K562 (cell line): Measurements from ENCODE around the gene TRIM65. TPM values are rescaled to one million over a fixed set of nuclear protein-coding genes. Genes with fewer than 3 reads are reported as not detected.

Experiments
- ATAC-seq: fragments of 200-7000 bp; cut with Tn5 transposase; 3 replicates; pipeline ENCODE4 v1.9.1; 2020; ENCODE audit warnings: moderate library complexity
- BruUV-seq: library from RNA; stranded (reverse); fragments of 400-500 nt; replicated peaks from 2 replicates; lab custom pipeline; 2021; lab: Mats Ljungman, UMichigan
- CTCF ChIA-PET: fragments of 300-600 bp; formaldehyde crosslinking; extraction: SDS; loops from one replicate; lab custom pipeline; 2021; ENCODE audit warnings: low intra/inter-chr PET ratio; lab: Yijun Ruan, JAX
- POLR2A ChIA-PET: fragments of 300-600, 350-650 bp; sonication (Branson Sonifier 250); formaldehyde crosslinking; extraction: SDS; loops from one replicate; lab custom pipeline; 2021; ENCODE audit warnings: antibody characterized with exemption, inconsistent platforms; lab: Yijun Ruan, JAX
- DNase-seq, 4 experiments: peaks; one replicate each; pipeline versions ENCODE4 v3.0.0 to v3.0.0-alpha.2; 2011 to 2018; ENCODE audit warnings: low spot score in 3 of 4, mixed read lengths in 3 of 4; ENCODE audit errors: extremely low read depth in 1 of 4
- FAIRE-seq: peaks from 2 replicates; lab custom pipeline; 2011; peaks lifted over from hg19 to GRCh38; lab: Jason Lieb, UNC
- H2AFZ ChIP-seq: 2 replicates; pipeline ENCODE4 v1.6.0; 2011; ENCODE audit warnings: low read depth, low read length, control low read depth, inconsistent platforms
- H3K27ac ChIP-seq: fragments of 200-600 bp; 3 replicates; pipeline ENCODE4 v1.8.0; 2011; ENCODE audit warnings: low read depth, mild to moderate bottlenecking, control low read depth, inconsistent platforms, low read length, moderate library complexity, mixed read lengths; ENCODE audit errors: extremely low read depth
- H3K27me3 ChIP-seq, 2 experiments: fragments of 300-600 bp in 1 of 2; 2 replicates in 1 of 2; 3 replicates in 1 of 2; pipeline versions ENCODE4 v1.6.0 to v1.8.0; 2011; ENCODE audit warnings: inconsistent platforms in 2 of 2, low read length in 2 of 2, mild to moderate bottlenecking in 1 of 2, mixed read lengths in 1 of 2, moderate library complexity in 1 of 2; ENCODE audit not compliant: control insufficient read depth in 2 of 2, insufficient read depth in 2 of 2
- H3K36me3 ChIP-seq: fragments of 300-600 bp; 3 replicates; pipeline ENCODE4 v1.8.0; 2011; ENCODE audit warnings: mild to moderate bottlenecking, low read length, inconsistent platforms; ENCODE audit not compliant: control insufficient read depth, insufficient read depth
- H3K4me1 ChIP-seq, 2 experiments: fragments of 200-600 bp in 1 of 2; replicated peaks in 1 of 2; 2 replicates in 1 of 2; 3 replicates in 1 of 2; pipeline versions ENCODE4 v1.5.1 to v1.8.0; 2011; ENCODE audit warnings: inconsistent platforms in 2 of 2, low read length in 2 of 2, mild to moderate bottlenecking in 1 of 2, mixed read lengths in 1 of 2, moderate library complexity in 1 of 2; ENCODE audit not compliant: control insufficient read depth in 2 of 2, insufficient read depth in 2 of 2
- H3K4me2 ChIP-seq: 2 replicates; pipeline ENCODE4 v1.6.1; 2011; ENCODE audit warnings: low read length, control low read depth, inconsistent platforms, mixed read lengths; ENCODE audit not compliant: insufficient read depth
- H3K4me3 ChIP-seq: fragments of 200-600 bp; sonication (generic), shearing (Covaris generic); 2 replicates; pipeline ENCODE4 v1.5.1; 2016; ENCODE audit warnings: control low read depth, inconsistent platforms
- H3K79me2 ChIP-seq: fragments of 200-600 bp; 3 replicates; pipeline ENCODE4 v1.8.0; 2011; ENCODE audit warnings: low read length, inconsistent platforms; ENCODE audit not compliant: control insufficient read depth, insufficient read depth
- H3K9ac ChIP-seq, 2 experiments: 2 replicates each; pipeline versions ENCODE4 v1.6.0 to v1.6.1; 2011; ENCODE audit warnings: low read depth in 2 of 2, low read length in 2 of 2, control low read depth in 1 of 2, inconsistent platforms in 1 of 2, mild to moderate bottlenecking in 1 of 2, mixed read lengths in 1 of 2; ENCODE audit not compliant: insufficient read depth in 1 of 2
- H3K9me1 ChIP-seq: one replicate; pipeline ENCODE4 v1.6.0; 2011; ENCODE audit warnings: inconsistent platforms, mild to moderate bottlenecking, low read length, moderate library complexity; ENCODE audit not compliant: control insufficient read depth, insufficient read depth
- H3K9me3 ChIP-seq: replicated peaks from 2 replicates; pipeline ENCODE4 v1.5.1; 2011; ENCODE audit warnings: low read depth, low read length, inconsistent platforms; ENCODE audit not compliant: control insufficient read depth, insufficient read depth
- H4K20me1 ChIP-seq: replicated peaks from 2 replicates; pipeline ENCODE4 v1.6.1; 2011; ENCODE audit warnings: low read length, inconsistent platforms, mixed read lengths; ENCODE audit not compliant: control insufficient read depth, insufficient read depth
- ARID1B ChIP-seq: fragments of 450-650 bp; IDR thresholded peaks from 2 replicates; pipeline ENCODE4 v1.6.1; 2016; ENCODE audit warnings: antibody characterized with exemption, mild to moderate bottlenecking, inconsistent platforms
- HMG20B ChIP-seq: fragments of 250-450 bp; sonication (Bioruptor Pico); IDR thresholded peaks from 2 replicates; pipeline ENCODE4 v1.5.0; 2021; ENCODE audit warnings: mild to moderate bottlenecking
- MCM3 ChIP-seq: fragments of 450-650 bp; IDR thresholded peaks from 2 replicates; pipeline ENCODE4 v1.6.1; 2016
- NCOR1 ChIP-seq: fragments of 450-650 bp; IDR thresholded peaks from 2 replicates; pipeline ENCODE4 v1.6.1; 2016; ENCODE audit warnings: mild to moderate bottlenecking, moderate library complexity
- PHB2 ChIP-seq: fragments of 450-650 bp; IDR thresholded peaks from 2 replicates; pipeline ENCODE4 v1.6.1; 2017; ENCODE audit warnings: low read depth
- PRMT5 ChIP-seq: sonication (generic); formaldehyde crosslinking; IDR thresholded peaks from 2 replicates; pipeline ENCODE4 v1.5.0; 2020; ENCODE audit warnings: missing genetic modification reagents
- PTBP1 ChIP-seq: fragments of 200-400 bp; formaldehyde crosslinking; IDR thresholded peaks from 2 replicates; pipeline ENCODE4 v1.6.1; 2017; ENCODE audit warnings: low read depth, low read length
- SMARCE1 ChIP-seq: fragments of 450-650 bp; IDR thresholded peaks from 2 replicates; pipeline ENCODE4 v1.7.1; 2016; ENCODE audit warnings: mild to moderate bottlenecking
- TCF7L2 ChIP-seq: fragments of 150-350 bp; IDR thresholded peaks from 2 replicates; pipeline ENCODE4 v1.6.1; 2016; ENCODE audit warnings: low read depth, mild to moderate bottlenecking, low read length, moderate library complexity
- ZBED1 ChIP-seq: IDR thresholded peaks from 2 replicates; pipeline ENCODE4 v1.6.1; 2014
- ZNF197 ChIP-seq: fragments of 200-800 bp; sonication (Bioruptor generic); IDR thresholded peaks from 2 replicates; pipeline ENCODE4 v1.6.1; 2016; ENCODE audit warnings: low read depth, missing genetic modification characterization, missing compliant biosample characterization
- ZNF311 ChIP-seq: fragments of 250-450 bp; sonication (Bioruptor Pico); IDR thresholded peaks from 2 replicates; pipeline ENCODE4 v1.4.0; 2020; ENCODE audit warnings: mild to moderate bottlenecking, moderate library complexity
- ZNF75A ChIP-seq: fragments of 450-650 bp; formaldehyde crosslinking; IDR thresholded peaks from 2 replicates; pipeline ENCODE4 v1.4.0; 2020; ENCODE audit warnings: mild to moderate bottlenecking
- WGBS: fragments of 100-300 bp; shearing (Covaris generic); methylation state at CpG from one replicate; pipeline ENCODE4 v1.1.6; 2016; ENCODE audit warnings: low coverage, mixed read lengths; ENCODE audit not compliant: insufficient coverage; ENCODE audit errors: missing lambda C conversion rate; 5-methylcytosine and 5-hydroxymethylcytosine counted together
- in situ Hi-C: fragments of 300-500 bp; cut with MboI; formaldehyde crosslinking; loops from 4 replicates; pipeline ENCODE4 v1.15.0; 2018; ENCODE audit warnings: inconsistent platforms, mixed read lengths
- intact Hi-C: fragments of 100-400 bp; cut with micrococcal nuclease; formaldehyde crosslinking; loops from 2 replicates; pipeline ENCODE4 v1.14.2; 2022
- polyA plus RNA-seq, 8 experiments: library from polyadenylated mRNA; depleted of rRNA in 4 of 8; stranded (reverse) in 5 of 8; unstranded in 3 of 8; fragments of >200 nt; fragmentation: Nextera tagmentation in 2 of 8; fragmentation: Illumina TruSeq in 1 of 8; extraction: Ambion mirVana in 2 of 8; extraction: Trizol in 1 of 8; gene quantifications; 2 replicates each; pipeline versions ENCODE4 v1.2.1 to v1.2.3, GENCODE V29; 2011 to 2014; ENCODE audit warnings: inconsistent platforms in 1 of 8, missing spikeins in 1 of 8
- total RNA-seq, 7 experiments: library from RNA; depleted of rRNA in 6 of 7; stranded (reverse); fragments of >200 nt in 6 of 7; fragmentation: Illumina TruSeq in 2 of 7; extraction: Trizol in 2 of 7; gene quantifications; 2 replicates each; pipeline versions ENCODE4 v1.2.1 to v1.2.3, GENCODE V29; 2011 to 2021; ENCODE audit warnings: low replicate concordance in 1 of 7
- TF ChIP-seq, protein P1 (sequence below): IDR thresholded peaks from 3 replicates; pipeline ENCODE4 v1.6.1; 2011; ENCODE audit warnings: borderline replicate concordance, mild to moderate bottlenecking, moderate library complexity; ENCODE audit not compliant: insufficient read length; ENCODE audit errors: extremely low read depth
- TF ChIP-seq, protein P2 (sequence below): fragments of 450-650 bp; IDR thresholded peaks from 2 replicates; pipeline ENCODE4 v1.6.1; 2018; ENCODE audit not compliant: partially characterized antibody
- TF ChIP-seq, protein P3 (sequence below): sonication (generic); formaldehyde crosslinking; IDR thresholded peaks from 2 replicates; pipeline ENCODE4 v1.8.1; 2022; ENCODE audit warnings: missing genetic modification reagents

The TRIM65 gene
- total and polyA plus RNA-seq, 9 of the 15 experiments (the other 6 are each of a cell fraction or from before 2014, with no cell fraction given): 2.8 to 45.7 (median 22.9) TPM

DNA sequence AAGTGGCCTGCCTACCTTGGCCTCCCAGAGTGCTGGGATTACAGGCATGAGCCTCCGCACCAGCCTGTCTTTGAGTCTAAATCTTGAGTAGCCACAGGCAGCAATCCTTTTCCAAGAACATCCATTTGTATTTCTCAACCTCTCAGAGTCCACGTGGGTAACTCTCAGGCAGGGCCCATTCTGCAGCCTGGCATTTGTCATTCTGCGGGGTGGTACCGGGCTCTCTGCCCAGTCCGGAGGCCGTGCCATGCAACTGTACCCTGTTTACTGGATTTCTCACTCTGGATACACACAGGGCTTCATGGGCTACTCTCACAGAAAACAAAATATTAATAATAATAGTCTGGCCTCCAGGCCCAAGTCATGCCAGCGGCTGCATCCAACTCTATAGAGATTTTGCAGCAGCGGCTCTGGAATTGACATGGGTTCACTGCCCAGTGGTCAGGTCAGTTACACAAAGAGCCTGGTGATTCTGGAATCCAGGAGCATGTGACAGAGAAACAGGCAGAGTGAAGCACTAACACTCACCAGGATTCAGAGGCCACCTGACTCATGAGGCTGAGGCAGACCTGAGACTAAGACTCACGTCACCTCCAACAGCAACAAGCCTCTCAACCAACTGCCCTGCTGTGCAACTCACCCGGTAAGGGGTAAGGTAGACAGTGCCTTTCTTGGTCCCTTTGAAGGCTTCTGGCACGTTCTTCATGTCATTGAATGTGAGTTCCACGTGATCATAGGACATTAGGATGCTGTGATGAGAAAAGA lies 45.6 kb downstream of the TRIM65 start:
- no peak overlapping the region for H3K4me2 ChIP-seq
- no peak overlapping the region for H3K27ac ChIP-seq
- intact Hi-C loops: no loop called here
- CTCF ChIA-PET: no interaction called here
- H3K4me3 ChIP-seq: no peak overlapping the region
- 91% methylated on average over 12 of the region's 12 CpGs for WGBS
- H3K79me2 ChIP-seq: peaks cover 32% of the 10 kb centered on the region
- ATAC-seq: no peak
- BruUV-seq: no TSS peak
- no peaks in the 10 kb centered on the region for H3K27me3 ChIP-seq
- DNase-seq: no peak
- FAIRE-seq: no peak
- POLR2A ChIA-PET: interaction anchor here (1.0 to 8.5 kb wide), 4 partner anchors 8 to 90 kb away, joined by 3 to 145 read pairs (median 57); a partner anchor contains a TSS
- H3K4me1 ChIP-seq: peaks cover 26 to 55% of the 10 kb centered on the region in 2 experiments
- H4K20me1 ChIP-seq: no peaks in the 10 kb centered on the region
- H3K36me3 ChIP-seq: peaks cover 53% of the 10 kb centered on the region
- H2AFZ ChIP-seq: no peak overlapping the region
- H3K9me1 ChIP-seq: no peaks in the 10 kb centered on the region
- 0 out of 4 replicates have a peak overlapping the region, but pooled peaks of 1 of the 2 experiments have one; percentile 2 for H3K9ac ChIP-seq
- in situ Hi-C loops: no loop called here
- no peaks in the 10 kb centered on the region for H3K9me3 ChIP-seq
- TF ChIP-seq TCF7L2 (no peak), MCM3 (no peak), ZNF75A (no peak), SMARCE1 (no peak), HMG20B (no peak), ZBED1 (no peak), ZNF311 (no peak), PTBP1 (no peak), NCOR1 (no peak), PHB2 (no peak), ZNF197 (no peak), ARID1B (no peak), PRMT5 (CRISPR knock-in tag) (no peak)
- TF ChIP-seq, protein P1, sequence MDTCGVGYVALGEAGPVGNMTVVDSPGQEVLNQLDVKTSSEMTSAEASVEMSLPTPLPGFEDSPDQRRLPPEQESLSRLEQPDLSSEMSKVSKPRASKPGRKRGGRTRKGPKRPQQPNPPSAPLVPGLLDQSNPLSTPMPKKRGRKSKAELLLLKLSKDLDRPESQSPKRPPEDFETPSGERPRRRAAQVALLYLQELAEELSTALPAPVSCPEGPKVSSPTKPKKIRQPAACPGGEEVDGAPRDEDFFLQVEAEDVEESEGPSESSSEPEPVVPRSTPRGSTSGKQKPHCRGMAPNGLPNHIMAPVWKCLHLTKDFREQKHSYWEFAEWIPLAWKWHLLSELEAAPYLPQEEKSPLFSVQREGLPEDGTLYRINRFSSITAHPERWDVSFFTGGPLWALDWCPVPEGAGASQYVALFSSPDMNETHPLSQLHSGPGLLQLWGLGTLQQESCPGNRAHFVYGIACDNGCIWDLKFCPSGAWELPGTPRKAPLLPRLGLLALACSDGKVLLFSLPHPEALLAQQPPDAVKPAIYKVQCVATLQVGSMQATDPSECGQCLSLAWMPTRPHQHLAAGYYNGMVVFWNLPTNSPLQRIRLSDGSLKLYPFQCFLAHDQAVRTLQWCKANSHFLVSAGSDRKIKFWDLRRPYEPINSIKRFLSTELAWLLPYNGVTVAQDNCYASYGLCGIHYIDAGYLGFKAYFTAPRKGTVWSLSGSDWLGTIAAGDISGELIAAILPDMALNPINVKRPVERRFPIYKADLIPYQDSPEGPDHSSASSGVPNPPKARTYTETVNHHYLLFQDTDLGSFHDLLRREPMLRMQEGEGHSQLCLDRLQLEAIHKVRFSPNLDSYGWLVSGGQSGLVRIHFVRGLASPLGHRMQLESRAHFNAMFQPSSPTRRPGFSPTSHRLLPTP: no peak
- TF ChIP-seq, protein P2, sequence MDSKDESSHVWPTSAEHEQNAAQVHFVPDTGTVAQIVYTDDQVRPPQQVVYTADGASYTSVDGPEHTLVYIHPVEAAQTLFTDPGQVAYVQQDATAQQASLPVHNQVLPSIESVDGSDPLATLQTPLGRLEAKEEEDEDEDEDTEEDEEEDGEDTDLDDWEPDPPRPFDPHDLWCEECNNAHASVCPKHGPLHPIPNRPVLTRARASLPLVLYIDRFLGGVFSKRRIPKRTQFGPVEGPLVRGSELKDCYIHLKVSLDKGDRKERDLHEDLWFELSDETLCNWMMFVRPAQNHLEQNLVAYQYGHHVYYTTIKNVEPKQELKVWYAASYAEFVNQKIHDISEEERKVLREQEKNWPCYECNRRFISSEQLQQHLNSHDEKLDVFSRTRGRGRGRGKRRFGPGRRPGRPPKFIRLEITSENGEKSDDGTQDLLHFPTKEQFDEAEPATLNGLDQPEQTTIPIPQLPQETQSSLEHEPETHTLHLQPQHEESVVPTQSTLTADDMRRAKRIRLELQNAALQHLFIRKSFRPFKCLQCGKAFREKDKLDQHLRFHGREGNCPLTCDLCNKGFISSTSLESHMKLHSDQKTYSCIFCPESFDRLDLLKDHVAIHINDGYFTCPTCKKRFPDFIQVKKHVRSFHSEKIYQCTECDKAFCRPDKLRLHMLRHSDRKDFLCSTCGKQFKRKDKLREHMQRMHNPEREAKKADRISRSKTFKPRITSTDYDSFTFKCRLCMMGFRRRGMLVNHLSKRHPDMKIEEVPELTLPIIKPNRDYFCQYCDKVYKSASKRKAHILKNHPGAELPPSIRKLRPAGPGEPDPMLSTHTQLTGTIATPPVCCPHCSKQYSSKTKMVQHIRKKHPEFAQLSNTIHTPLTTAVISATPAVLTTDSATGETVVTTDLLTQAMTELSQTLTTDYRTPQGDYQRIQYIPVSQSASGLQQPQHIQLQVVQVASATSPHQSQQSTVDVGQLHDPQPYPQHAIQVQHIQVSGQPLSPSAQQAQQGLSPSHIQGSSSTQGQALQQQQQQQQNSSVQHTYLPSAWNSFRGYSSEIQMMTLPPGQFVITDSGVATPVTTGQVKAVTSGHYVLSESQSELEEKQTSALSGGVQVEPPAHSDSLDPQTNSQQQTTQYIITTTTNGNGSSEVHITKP: no peak
- TF ChIP-seq, protein P3, sequence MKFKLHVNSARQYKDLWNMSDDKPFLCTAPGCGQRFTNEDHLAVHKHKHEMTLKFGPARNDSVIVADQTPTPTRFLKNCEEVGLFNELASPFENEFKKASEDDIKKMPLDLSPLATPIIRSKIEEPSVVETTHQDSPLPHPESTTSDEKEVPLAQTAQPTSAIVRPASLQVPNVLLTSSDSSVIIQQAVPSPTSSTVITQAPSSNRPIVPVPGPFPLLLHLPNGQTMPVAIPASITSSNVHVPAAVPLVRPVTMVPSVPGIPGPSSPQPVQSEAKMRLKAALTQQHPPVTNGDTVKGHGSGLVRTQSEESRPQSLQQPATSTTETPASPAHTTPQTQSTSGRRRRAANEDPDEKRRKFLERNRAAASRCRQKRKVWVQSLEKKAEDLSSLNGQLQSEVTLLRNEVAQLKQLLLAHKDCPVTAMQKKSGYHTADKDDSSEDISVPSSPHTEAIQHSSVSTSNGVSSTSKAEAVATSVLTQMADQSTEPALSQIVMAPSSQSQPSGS (CRISPR knock-in tag): no peak
